Muscle of leg (tissue), 11 donors: ENCODE results near the gene ATP9A. TPM values are rescaled to one million over a fixed set of nuclear protein-coding genes. Genes with fewer than 3 reads are reported as not detected.
A peak's percentile ranks its signal among the peaks of the same experiment; 100 is the strongest.

Source experiments
- DNase-seq: peaks from one replicate; pipeline ENCODE4 v3.0.0; 2013
- H3K27ac ChIP-seq: one replicate; pipeline ENCODE4 v1.5.1; 2013; ENCODE audit warnings: mild to moderate bottlenecking, low read length, control low read depth
- H3K27me3 ChIP-seq: one replicate; pipeline ENCODE4 v1.6.1; 2013; ENCODE audit warnings: low read length; ENCODE audit not compliant: control insufficient read depth, insufficient read depth
- H3K36me3 ChIP-seq: one replicate; pipeline ENCODE4 v1.6.1; 2013; ENCODE audit warnings: low read length; ENCODE audit not compliant: control insufficient read depth, insufficient read depth
- H3K4me1 ChIP-seq: one replicate; pipeline ENCODE4 v1.6.1; 2013; ENCODE audit warnings: low read length; ENCODE audit not compliant: control insufficient read depth, insufficient read depth
- H3K4me3 ChIP-seq: one replicate; pipeline ENCODE4 v1.5.1; 2013; ENCODE audit warnings: low read length, control low read depth
- H3K9me3 ChIP-seq: replicated peaks from 2 replicates; pipeline ENCODE4 v1.6.1; 2013; ENCODE audit warnings: low read depth, low read length; ENCODE audit not compliant: control insufficient read depth
- whole genome bisulfite sequencing: methylation state at CpG from one replicate; pipeline ENCODE4 v1.1.5; 2013; ENCODE audit warnings: missing lambda C conversion rate; ENCODE audit not compliant: insufficient coverage; 5-methylcytosine and 5-hydroxymethylcytosine counted together
- polyA plus RNA-seq, 8 donors: library from polyadenylated mRNA; unstranded; fragments of 120-200 nt; gene quantifications; one replicate each; pipeline versions ENCODE4 v1.2.1 to v1.2.3, GENCODE V29; 2013; ENCODE audit warnings: inconsistent platforms in 1 of 8, low replicate concordance in 1 of 8; ENCODE audit not compliant: insufficient read length in 8 of 8, insufficient read depth in 1 of 8
- total RNA-seq: library from RNA; stranded (reverse); fragments of 120-200 nt; gene quantifications from one replicate; pipeline ENCODE4 v1.2.4, GENCODE V29; 2013

The ATP9A gene
- total and polyA plus RNA-seq, 9 donors = 39.4 to 79.4 (median 49.0) TPM

- H3K4me3 ChIP-seq = no peak overlapping the region
- H3K9me3 ChIP-seq = no peaks in the 10 kb centered on the region
- DNase-seq = no peak
- no peaks in the 10 kb centered on the region for H3K27me3 ChIP-seq
- WGBS = 82% methylated on average over 5 of the region's 8 CpGs
- peaks cover 28% of the 10 kb centered on the region for H3K36me3 ChIP-seq
- H3K4me1 ChIP-seq = peaks cover 3% of the 10 kb centered on the region
- H3K27ac ChIP-seq = no peak overlapping the region
Measured at GRCh38 chr20:51595744-51596143, 172.4 kb downstream of the ATP9A start.

GRCh38 chr20:51595058-51595532 is 173.1 kb downstream of the ATP9A start:
- H3K9me3 ChIP-seq = no peaks in the 10 kb centered on the region
- peaks cover 3% of the 10 kb centered on the region for H3K4me1 ChIP-seq
- H3K4me3 ChIP-seq = no peak overlapping the region
- no peak overlapping the region for H3K27ac ChIP-seq
- WGBS = 10% methylated on average over 4 of the region's 13 CpGs
- no peaks in the 10 kb centered on the region for H3K27me3 ChIP-seq
- peaks cover 24% of the 10 kb centered on the region for H3K36me3 ChIP-seq
- peak; percentile 93 for DNase-seq

GRCh38 chr20:51594236-51595057 is 173.7 kb downstream of the ATP9A start:
- peaks cover 17% of the 10 kb centered on the region for H3K36me3 ChIP-seq
- H3K4me1 ChIP-seq = peaks cover 3% of the 10 kb centered on the region
- no peak overlapping the region for H3K27ac ChIP-seq
- DNase-seq = no peak
- no peaks in the 10 kb centered on the region for H3K27me3 ChIP-seq
- H3K4me3 ChIP-seq = no peak overlapping the region
- no peaks in the 10 kb centered on the region for H3K9me3 ChIP-seq
- WGBS = no CpG with 5 or more reads among the region's 12 CpGs

- no CpG with 5 or more reads among the region's 2 CpGs for WGBS
Measured at GRCh38 chr20:51593584-51593983, 174.6 kb downstream of the ATP9A start.

GRCh38 chr20:51592564-51592963 is 175.6 kb downstream of the ATP9A start:
- Histone ChIP-seq H3K4me1 (peaks cover 3% of the 10 kb centered on the region), H3K9me3 (no peaks in the 10 kb centered on the region), H3K4me3 (no peak overlapping the region), H3K27me3 (no peaks in the 10 kb centered on the region), H3K27ac (no peak overlapping the region), H3K36me3 (peaks cover 6% of the 10 kb centered on the region)
- 100% methylated on average over 7 of the region's 8 CpGs for WGBS
- DNase-seq = no peak

More at GRCh38 chr20:51593584-51593983, 174.6 kb downstream of the ATP9A start:
- DNase-seq = no peak
- Histone ChIP-seq H3K9me3 (no peaks in the 10 kb centered on the region), H3K27me3 (no peaks in the 10 kb centered on the region), H3K36me3 (peaks cover 10% of the 10 kb centered on the region), H3K4me3 (no peak overlapping the region), H3K27ac (no peak overlapping the region), H3K4me1 (peaks cover 3% of the 10 kb centered on the region)

- DNase-seq = peak; percentile 49
- no peaks in the 10 kb centered on the region for H3K9me3 ChIP-seq
- no peak overlapping the region for H3K4me3 ChIP-seq
- no peak overlapping the region for H3K27ac ChIP-seq
- H3K36me3 ChIP-seq = peaks cover 3% of the 10 kb centered on the region
- H3K27me3 ChIP-seq = no peaks in the 10 kb centered on the region
- WGBS = 40% methylated on average over 8 of the region's 10 CpGs
- H3K4me1 ChIP-seq = peaks cover 3% of the 10 kb centered on the region
Measured at GRCh38 chr20:51591871-51592270, 176.3 kb downstream of the ATP9A start.

- no peaks in the 10 kb centered on the region for H3K36me3 ChIP-seq
- H3K9me3 ChIP-seq = no peaks in the 10 kb centered on the region
- no peak overlapping the region for H3K4me3 ChIP-seq
- H3K4me1 ChIP-seq = no peaks in the 10 kb centered on the region
- H3K27me3 ChIP-seq = no peaks in the 10 kb centered on the region
- no peak for DNase-seq
- no peak overlapping the region for H3K27ac ChIP-seq
- WGBS = no CpG with 5 or more reads among the region's 3 CpGs
Measured at GRCh38 chr20:51588762-51589161, 179.4 kb downstream of the ATP9A start.

- no peaks in the 10 kb centered on the region for H3K4me1 ChIP-seq
- H3K9me3 ChIP-seq = no peaks in the 10 kb centered on the region
- WGBS = no CpG with 5 or more reads among the region's 4 CpGs
Measured at GRCh38 chr20:51587145-51587544, 181.0 kb downstream of the ATP9A start.

GRCh38 chr20:51586005-51586440 is 182.2 kb downstream of the ATP9A start:
- WGBS = 67% methylated on average over 1 of the region's 4 CpGs
- DNase-seq = no peak
- H3K4me3 ChIP-seq = no peak overlapping the region
- no peaks in the 10 kb centered on the region for H3K4me1 ChIP-seq
- H3K27ac ChIP-seq = no peak overlapping the region
- H3K9me3 ChIP-seq = no peaks in the 10 kb centered on the region
- H3K36me3 ChIP-seq = no peaks in the 10 kb centered on the region
- no peaks in the 10 kb centered on the region for H3K27me3 ChIP-seq

More at GRCh38 chr20:51587145-51587544, 181.0 kb downstream of the ATP9A start:
- Histone ChIP-seq H3K27ac (no peak overlapping the region), H3K4me3 (no peak overlapping the region), H3K36me3 (no peaks in the 10 kb centered on the region), H3K27me3 (no peaks in the 10 kb centered on the region)
- no peak for DNase-seq

- Histone ChIP-seq H3K27ac (no peak overlapping the region), H3K9me3 (no peaks in the 10 kb centered on the region), H3K36me3 (no peaks in the 10 kb centered on the region), H3K4me3 (no peak overlapping the region), H3K27me3 (no peaks in the 10 kb centered on the region), H3K4me1 (no peaks in the 10 kb centered on the region)
- DNase-seq = no peak
- WGBS = 83% methylated on average over 4 of the region's 4 CpGs
Measured at GRCh38 chr20:51585148-51585547, 183.0 kb downstream of the ATP9A start.
